Calu3 (cell line): ENCODE measurements around the gene MAP3K20. TPM values are rescaled to one million over a fixed set of nuclear protein-coding genes. Genes with fewer than 3 reads are reported as not detected.
A peak's percentile ranks its signal among the peaks of the same experiment; 100 is the strongest.

Experiments
- BruUV-seq: library from RNA; stranded (reverse); fragments of 400-500 nt; replicated peaks from 2 replicates; lab custom pipeline; 2021; lab: Mats Ljungman, UMichigan
- CTCF ChIA-PET: fragments of 300-600 bp; sonication (Branson Sonifier 250); formaldehyde crosslinking; loops from one replicate; lab custom pipeline; 2022; ENCODE audit warnings: antibody characterized with exemption; lab: Charles Lee
- DNase-seq: peaks from one replicate; pipeline ENCODE4 v3.0.0; 2022
- H3K27ac Mint-ChIP-seq: one replicate; pipeline ENCODE4 v1.8.0; 2022; ENCODE audit warnings: mixed read lengths; ENCODE audit not compliant: unreplicated experiment
- H3K27me3 Mint-ChIP-seq: one replicate; pipeline ENCODE4 v1.8.0; 2022; ENCODE audit warnings: mixed read lengths; ENCODE audit not compliant: unreplicated experiment
- H3K36me3 Mint-ChIP-seq: one replicate; pipeline ENCODE4 v1.8.0; 2022; ENCODE audit warnings: mild to moderate bottlenecking, moderate library complexity, mixed read lengths; ENCODE audit not compliant: insufficient read depth, unreplicated experiment
- H3K4me1 Mint-ChIP-seq: one replicate; pipeline ENCODE4 v1.8.0; 2022; ENCODE audit warnings: mild to moderate bottlenecking, low read depth, mixed read lengths; ENCODE audit not compliant: unreplicated experiment
- H3K4me3 Mint-ChIP-seq: one replicate; pipeline ENCODE4 v1.8.0; 2022; ENCODE audit warnings: mild to moderate bottlenecking, low read depth, moderate library complexity, mixed read lengths; ENCODE audit not compliant: unreplicated experiment
- H3K9me3 Mint-ChIP-seq: one replicate; pipeline ENCODE4 v1.8.0; 2022; ENCODE audit warnings: low read depth, mixed read lengths; ENCODE audit not compliant: unreplicated experiment
- CTCF ChIP-seq: fragments of 200-600 bp; IDR thresholded peaks from one replicate; pipeline ENCODE4 v1.8.0; 2022; ENCODE audit warnings: antibody characterized with exemption; ENCODE audit not compliant: unreplicated experiment
- intact Hi-C: fragments of 100-400 bp; cut with micrococcal nuclease; formaldehyde crosslinking; loops from one replicate; pipeline ENCODE4 v1.10.0; 2022; ENCODE audit not compliant: unreplicated experiment
- total RNA-seq: library from RNA; stranded (reverse); gene quantifications from 2 replicates; pipeline ENCODE4 v1.2.3, GENCODE V29; 2022

Gene MAP3K20
- total RNA-seq, 1 experiment from 2014 or later: 37.0 TPM

- peak overlapping the region; percentile 80 for H3K4me3 Mint-ChIP-seq
- BruUV-seq: TSS peak; percentile 50
- no peaks in the 10 kb centered on the region for H3K9me3 Mint-ChIP-seq
- TF ChIP-seq CTCF: no peak
- peaks cover 38% of the 10 kb centered on the region for H3K4me1 Mint-ChIP-seq
- DNase-seq: peak; percentile 40
- peak overlapping the region; percentile 28 for H3K27ac Mint-ChIP-seq
- peaks cover 27% of the 10 kb centered on the region for H3K36me3 Mint-ChIP-seq
- CTCF ChIA-PET: interaction anchor here (0.7 kb wide), 1 partner anchor 92 kb away, joined by 7 read pairs; no protein-coding TSS in a partner anchor
- no peaks in the 10 kb centered on the region for H3K27me3 Mint-ChIP-seq
- intact Hi-C loops: no loop called here
These were observed 1.1 kb downstream of the MAP3K20 start for GRCh38 chr2:173076581-173077345.

GRCh38 chr2:173077506-173078177 is 2.0 kb downstream of the MAP3K20 start:
- TF ChIP-seq CTCF: no peak
- CTCF ChIA-PET: no interaction called here
- H3K36me3 Mint-ChIP-seq: peaks cover 27% of the 10 kb centered on the region
- H3K27ac Mint-ChIP-seq: peak overlapping the region; percentile 28
- DNase-seq: no peak
- no peaks in the 10 kb centered on the region for H3K9me3 Mint-ChIP-seq
- peaks cover 38% of the 10 kb centered on the region for H3K4me1 Mint-ChIP-seq
- no TSS peak for BruUV-seq
- H3K27me3 Mint-ChIP-seq: no peaks in the 10 kb centered on the region
- peak overlapping the region; percentile 80 for H3K4me3 Mint-ChIP-seq
- intact Hi-C loops: no loop called here

DNA sequence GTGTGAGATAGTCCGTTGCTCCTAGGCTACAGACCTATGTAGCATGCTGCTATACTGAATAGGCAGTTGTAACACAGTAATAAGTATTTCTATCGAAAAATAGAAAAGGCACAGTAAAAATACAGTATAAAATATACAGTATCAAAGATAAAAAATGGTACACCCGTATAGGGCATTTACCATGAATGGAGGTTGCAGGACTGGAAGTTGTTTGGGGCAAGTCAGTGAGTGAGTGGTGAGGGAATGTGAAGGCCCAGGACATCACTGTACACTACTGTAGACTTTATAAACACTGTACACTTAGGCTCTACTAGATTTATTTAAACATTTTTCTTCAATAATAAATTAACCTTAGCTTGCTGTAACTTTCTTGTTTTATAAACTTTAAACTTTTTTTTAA is 3.5 kb downstream of the MAP3K20 start:
- intact Hi-C loops: no loop called here
- H3K36me3 Mint-ChIP-seq: peaks cover 27% of the 10 kb centered on the region
- CTCF ChIA-PET: no interaction called here
- no peak for DNase-seq
- no peak overlapping the region for H3K27ac Mint-ChIP-seq
- no peaks in the 10 kb centered on the region for H3K9me3 Mint-ChIP-seq
- TF ChIP-seq CTCF: no peak
- no peak overlapping the region for H3K4me3 Mint-ChIP-seq
- H3K4me1 Mint-ChIP-seq: peaks cover 35% of the 10 kb centered on the region
- no TSS peak for BruUV-seq
- no peaks in the 10 kb centered on the region for H3K27me3 Mint-ChIP-seq

DNA sequence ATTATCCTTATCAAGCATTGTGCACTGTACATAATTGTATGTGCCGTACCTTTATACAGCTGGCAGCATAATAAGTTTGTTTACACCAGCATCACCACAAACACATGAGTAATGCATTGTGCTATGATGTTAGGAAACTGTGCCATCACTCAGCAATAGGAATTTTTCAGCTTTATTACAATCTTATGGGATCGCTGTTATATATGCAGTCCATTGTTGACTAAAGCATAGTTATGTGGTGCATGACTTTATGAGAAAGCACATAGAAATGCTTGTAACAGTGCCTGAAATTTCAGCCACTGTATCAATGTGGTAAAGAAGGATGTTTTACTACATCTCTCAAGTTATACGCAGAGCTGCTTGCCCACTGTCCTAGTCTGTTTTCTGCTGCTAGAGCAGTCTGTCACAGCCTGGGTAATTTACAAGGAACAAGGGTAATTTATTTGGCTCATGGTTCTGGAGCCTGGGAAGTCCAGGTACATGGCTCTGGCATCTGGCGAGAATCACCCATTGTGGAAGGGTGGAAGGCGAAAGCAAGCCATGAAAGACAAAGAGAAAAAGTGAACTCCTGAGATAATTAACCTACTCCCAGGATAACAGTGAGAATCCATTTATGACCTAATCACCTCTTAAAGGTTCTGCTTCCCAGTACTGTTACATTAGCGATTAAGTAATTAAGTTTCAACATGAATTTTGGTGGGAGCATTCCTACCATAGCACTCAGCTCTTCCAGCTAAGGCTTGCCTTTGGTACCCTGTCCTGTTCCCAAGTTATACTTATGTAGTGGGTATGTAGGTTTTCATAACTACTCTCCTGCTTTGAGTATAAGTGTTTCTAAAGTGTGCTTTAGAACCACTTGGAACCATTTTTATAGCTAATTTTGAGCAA is 4.6 kb downstream of the MAP3K20 start:
- H3K4me1 Mint-ChIP-seq: peaks cover 24% of the 10 kb centered on the region
- no peak for DNase-seq
- H3K36me3 Mint-ChIP-seq: peaks cover 25% of the 10 kb centered on the region
- TF ChIP-seq CTCF: no peak
- H3K4me3 Mint-ChIP-seq: no peak overlapping the region
- no peak overlapping the region for H3K27ac Mint-ChIP-seq
- intact Hi-C loops: no loop called here
- no peaks in the 10 kb centered on the region for H3K9me3 Mint-ChIP-seq
- CTCF ChIA-PET: no interaction called here
- no peaks in the 10 kb centered on the region for H3K27me3 Mint-ChIP-seq
- BruUV-seq: no TSS peak
